SK-N-SH treated with all-trans-retinoic acid at 6 μM for 48 hours (cell line): Measurements from ENCODE around the gene ITPRIPL1.

ENCODE experiments used
- ATAC-seq: fragments of 200-7000 bp; cut with Tn5 transposase; 3 replicates; pipeline ENCODE4 v1.9.1; 2020; ENCODE audit warnings: mild to moderate bottlenecking, moderate library complexity
- ARNTL ChIP-seq: fragments of 450-650 bp; formaldehyde crosslinking; IDR thresholded peaks from 2 replicates; pipeline ENCODE4 v1.5.0; 2020; ENCODE audit warnings: low read depth, mild to moderate bottlenecking, moderate library complexity, borderline replicate concordance
- BACH2 ChIP-seq: fragments of 250-450 bp; sonication (Bioruptor Pico); IDR thresholded peaks from 2 replicates; pipeline ENCODE4 v1.9.0; 2021; ENCODE audit warnings: mild to moderate bottlenecking, borderline replicate concordance
- CSDC2 ChIP-seq: fragments of 250-450 bp; sonication (Bioruptor Pico); IDR thresholded peaks from 2 replicates; pipeline ENCODE4 v1.5.0; 2020; ENCODE audit warnings: mild to moderate bottlenecking, moderate library complexity
- CSRNP3 ChIP-seq: fragments of 250-450 bp; sonication (Bioruptor Pico); IDR thresholded peaks from 2 replicates; pipeline ENCODE4 v1.5.1; 2021; ENCODE audit warnings: mild to moderate bottlenecking, moderate library complexity
- ESRRG ChIP-seq: fragments of 250-450 bp; sonication (Bioruptor Pico); IDR thresholded peaks from 2 replicates; pipeline ENCODE4 v1.6.1; 2021; ENCODE audit warnings: mild to moderate bottlenecking
- GLIS3 ChIP-seq: fragments of 250-450 bp; sonication (Bioruptor Pico); IDR thresholded peaks from 2 replicates; pipeline ENCODE4 v1.5.0; 2020; ENCODE audit warnings: mild to moderate bottlenecking, moderate library complexity
- ISL1 ChIP-seq: fragments of 250-450 bp; sonication (Bioruptor Pico); IDR thresholded peaks from 2 replicates; pipeline ENCODE4 v2.1.2; 2022; ENCODE audit warnings: mild to moderate bottlenecking, moderate library complexity
- PATZ1 ChIP-seq: fragments of 250-450 bp; sonication (Bioruptor Pico); IDR thresholded peaks from 2 replicates; pipeline ENCODE4 v1.8.0; 2020; ENCODE audit warnings: mild to moderate bottlenecking, moderate library complexity, borderline replicate concordance
- POU6F1 ChIP-seq: fragments of 250-450 bp; sonication (Bioruptor Pico); IDR thresholded peaks from 2 replicates; pipeline ENCODE4 v1.8.0; 2021; ENCODE audit warnings: low read depth, mild to moderate bottlenecking, moderate library complexity, borderline replicate concordance
- PPARA ChIP-seq: fragments of 250-450 bp; sonication (Bioruptor Pico); IDR thresholded peaks from 2 replicates; pipeline ENCODE4 v1.5.0; 2020; ENCODE audit warnings: mild to moderate bottlenecking, borderline replicate concordance
- RARB ChIP-seq: fragments of 250-450 bp; sonication (Bioruptor Pico); IDR thresholded peaks from 2 replicates; pipeline ENCODE4 v1.8.0; 2021; ENCODE audit warnings: mild to moderate bottlenecking, moderate library complexity
- SNAI2 ChIP-seq: fragments of 250-450 bp; sonication (Bioruptor Pico); IDR thresholded peaks from 2 replicates; pipeline ENCODE4 v1.5.0; 2020; ENCODE audit warnings: mild to moderate bottlenecking, moderate library complexity
- TCF4 ChIP-seq: fragments of 250-450 bp; sonication (Bioruptor Pico); IDR thresholded peaks from 2 replicates; pipeline ENCODE4 v1.8.0; 2021; ENCODE audit warnings: mild to moderate bottlenecking, moderate library complexity, borderline replicate concordance
- TOX ChIP-seq: fragments of 250-450 bp; sonication (Bioruptor Pico); IDR thresholded peaks from 2 replicates; pipeline ENCODE4 v1.8.0; 2021; ENCODE audit warnings: mild to moderate bottlenecking, moderate library complexity, borderline replicate concordance
- TSHZ2 ChIP-seq: fragments of 250-450 bp; sonication (Bioruptor Pico); IDR thresholded peaks from 2 replicates; pipeline ENCODE4 v1.5.0; 2020; ENCODE audit warnings: mild to moderate bottlenecking, moderate library complexity
- ZC3H10 ChIP-seq: fragments of 250-450 bp; sonication (Bioruptor Pico); IDR thresholded peaks from 2 replicates; pipeline ENCODE4 v1.5.1; 2021; ENCODE audit warnings: mild to moderate bottlenecking, moderate library complexity
- ZFP30 ChIP-seq: fragments of 450-650 bp; formaldehyde crosslinking; IDR thresholded peaks from 2 replicates; pipeline ENCODE4 v1.5.0; 2022; ENCODE audit warnings: mild to moderate bottlenecking, moderate library complexity
- ZNF565 ChIP-seq: fragments of 450-650 bp; formaldehyde crosslinking; conservative IDR thresholded peaks from 2 replicates; pipeline ENCODE4 v1.5.0; 2020; ENCODE audit warnings: low read depth, mild to moderate bottlenecking, moderate library complexity
- ZNF70 ChIP-seq: fragments of 450-650 bp; formaldehyde crosslinking; IDR thresholded peaks from 2 replicates; pipeline ENCODE4 v1.5.0; 2020; ENCODE audit warnings: mild to moderate bottlenecking, moderate library complexity
- ZNF8 ChIP-seq: fragments of 450-650 bp; formaldehyde crosslinking; IDR thresholded peaks from 2 replicates; pipeline ENCODE4 v1.5.0; 2020; ENCODE audit warnings: mild to moderate bottlenecking, moderate library complexity

Gene ITPRIPL1

GRCh38 chr2:96324721-96325040 lies 436 bp upstream of the ITPRIPL1 start:
- TF ChIP-seq CSDC2 (CRISPR knock-in tag): no peak
- TF ChIP-seq RARB: no peak
- no peak for TF ChIP-seq TSHZ2
- TF ChIP-seq TCF4: no peak
- TF ChIP-seq PATZ1 (CRISPR knock-in tag): no peak
- no peak for ATAC-seq

- ATAC-seq: no peak
- TF ChIP-seq ESRRG (CRISPR knock-in tag) (no peak), ZC3H10 (CRISPR knock-in tag) (no peak), ZFP30 (CRISPR knock-in tag) (no peak), ARNTL (CRISPR knock-in tag) (no peak), ZNF70 (CRISPR knock-in tag) (no peak), RARB (no peak), ISL1 (no peak), TCF4 (no peak), TSHZ2 (no peak), CSDC2 (CRISPR knock-in tag) (no peak), CSRNP3 (CRISPR knock-in tag) (no peak), POU6F1 (CRISPR knock-in tag) (no peak)
Measured at GRCh38 chr2:96325884-96326255, 753 bp downstream of the ITPRIPL1 start.

- no peak for TF ChIP-seq POU6F1 (CRISPR knock-in tag)
- TF ChIP-seq ZNF565 (CRISPR knock-in tag): no peak
- TF ChIP-seq CSRNP3 (CRISPR knock-in tag): no peak
- no peak for TF ChIP-seq RARB
- no peak for TF ChIP-seq GLIS3
- TF ChIP-seq ZNF8 (CRISPR knock-in tag): no peak
- TF ChIP-seq PPARA (CRISPR knock-in tag): no peak
- TF ChIP-seq TOX (CRISPR knock-in tag): no peak
- no peak for TF ChIP-seq ISL1
- no peak for TF ChIP-seq ARNTL (CRISPR knock-in tag)
- no peak for TF ChIP-seq ESRRG (CRISPR knock-in tag)
- TF ChIP-seq BACH2 (CRISPR knock-in tag): no peak
- no peak for TF ChIP-seq SNAI2
- TF ChIP-seq ZNF70 (CRISPR knock-in tag): no peak
- no peak for TF ChIP-seq ZFP30 (CRISPR knock-in tag)
- ATAC-seq: no peak
Measured at GRCh38 chr2:96326564-96326963, 1.4 kb downstream of the ITPRIPL1 start.
